Activated CD8-positive, alpha-beta T cell treated with anti-CD3 and anti-CD28 coated beads, Interleukin-2, amount 10 ng/mL, durations not matched to agents 7 days and 5 days (primary cell): ENCODE data around the gene NUMA1. TPM values are rescaled to one million over a fixed set of nuclear protein-coding genes. Genes with fewer than 3 reads are reported as not detected.
A peak's percentile ranks its signal among the peaks of the same experiment; 100 is the strongest.

Source experiments
- ATAC-seq: fragments of 150-1000 bp; cut with Tn5 transposase; one replicate; pipeline ENCODE4 v1.10.0; 2021; ENCODE audit warnings: moderate library complexity
- CTCF ChIA-PET: fragments of 350-600 bp; sonication (Branson Sonifier 250); formaldehyde crosslinking; loops from one replicate; lab custom pipeline; 2021; ENCODE audit warnings: antibody characterized with exemption; lab: Charles Lee
- POLR2A ChIA-PET: fragments of 350-600 bp; sonication (Branson Sonifier 250); formaldehyde crosslinking; loops from one replicate; lab custom pipeline; 2021; ENCODE audit warnings: antibody characterized with exemption; lab: Charles Lee
- DNase-seq: peaks from one replicate; pipeline ENCODE4 v3.0.0-alpha.2; 2020
- H3K27ac Mint-ChIP-seq: one replicate; pipeline ENCODE4 v1.8.0; 2021; ENCODE audit warnings: mild to moderate bottlenecking, mixed read lengths
- H3K27me3 Mint-ChIP-seq: one replicate; pipeline ENCODE4 v1.8.0; 2021; ENCODE audit warnings: low read depth, mixed read lengths
- H3K36me3 Mint-ChIP-seq: one replicate; pipeline ENCODE4 v1.8.0; 2021; ENCODE audit warnings: low read depth, mixed read lengths
- H3K4me1 Mint-ChIP-seq: one replicate; pipeline ENCODE4 v1.8.0; 2021; ENCODE audit warnings: low read depth, mixed read lengths
- H3K4me3 Mint-ChIP-seq: one replicate; pipeline ENCODE4 v1.8.0; 2021; ENCODE audit warnings: mild to moderate bottlenecking, mixed read lengths
- H3K9me3 Mint-ChIP-seq: one replicate; pipeline ENCODE4 v1.8.0; 2022; ENCODE audit warnings: mixed read lengths; ENCODE audit not compliant: insufficient read depth
- total RNA-seq, 2 experiments: library from RNA; stranded (reverse); gene quantifications; one replicate each; pipeline ENCODE4 v1.2.3, GENCODE V29; 2021

NUMA1 gene
- total RNA-seq, 2 experiments from 2014 or later, result 198 to 199 TPM

DNA sequence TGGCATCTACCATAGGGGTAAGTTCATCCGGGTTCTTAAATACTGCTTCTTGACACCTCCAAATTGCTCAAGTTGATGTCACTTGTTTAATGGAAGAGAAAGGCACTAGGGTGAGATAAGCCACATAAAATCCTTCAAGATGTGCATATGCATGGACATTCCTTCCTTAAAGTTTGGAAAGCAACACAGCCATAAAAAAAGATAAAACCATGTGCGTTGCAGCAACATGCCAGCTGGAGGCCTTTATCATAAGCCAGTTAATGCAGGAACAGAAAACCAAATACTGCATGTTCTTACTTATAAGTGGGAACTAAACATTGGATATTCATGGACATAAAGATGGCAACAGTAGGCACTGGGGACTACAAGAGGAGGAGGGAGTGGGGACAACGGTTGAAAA, 89.6 kb downstream of the NUMA1 start:
- H3K4me3 Mint-ChIP-seq, result no peak overlapping the region
- ATAC-seq (no peak), DNase-seq (no peak)
- H3K4me1 Mint-ChIP-seq, result peaks cover 3% of the 10 kb centered on the region
- H3K27ac Mint-ChIP-seq, result no peak overlapping the region
- peaks cover 3% of the 10 kb centered on the region for H3K36me3 Mint-ChIP-seq
- ChIA-PET CTCF (interaction anchor here (0.6 to 5.9 kb wide), 4 partner anchors 13 to 153 kb away, joined by 3 to 33 read pairs (median 6); no protein-coding TSS in a partner anchor), POLR2A (no interaction called here)
- H3K27me3 Mint-ChIP-seq, result no peaks in the 10 kb centered on the region
- no peaks in the 10 kb centered on the region for H3K9me3 Mint-ChIP-seq

DNA sequence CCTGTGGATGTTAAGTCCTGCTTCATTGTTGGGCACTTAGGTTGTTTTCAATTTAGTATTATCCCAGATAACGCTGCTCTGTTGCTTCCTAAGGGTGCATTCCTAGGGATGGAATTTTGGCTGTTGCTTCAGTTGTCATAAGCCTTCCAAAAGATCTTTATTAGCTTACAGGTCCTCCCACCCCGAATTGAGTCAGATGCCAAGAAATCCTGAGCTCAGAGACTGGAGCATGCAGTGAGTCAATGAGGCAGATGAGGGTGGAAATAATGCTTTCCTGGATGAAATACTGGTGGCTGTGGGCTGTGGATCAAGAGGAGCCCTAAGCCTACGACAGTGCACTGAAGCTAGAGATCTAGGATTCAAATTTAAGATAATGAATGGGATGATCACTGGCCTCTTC, 92.3 kb downstream of the NUMA1 start:
- H3K4me3 Mint-ChIP-seq, result no peak overlapping the region
- peaks cover 9% of the 10 kb centered on the region for H3K36me3 Mint-ChIP-seq
- peaks cover 9% of the 10 kb centered on the region for H3K4me1 Mint-ChIP-seq
- H3K9me3 Mint-ChIP-seq, result no peaks in the 10 kb centered on the region
- no peak overlapping the region for H3K27ac Mint-ChIP-seq
- ATAC-seq, result no peak
- no peaks in the 10 kb centered on the region for H3K27me3 Mint-ChIP-seq
- POLR2A ChIA-PET, result no interaction called here
- CTCF ChIA-PET, result interaction anchor here (1.0 to 5.9 kb wide), 5 partner anchors 10 to 443 kb away, joined by 3 to 33 read pairs (median 3); partner anchors contain the start of gene IL18BP
- DNase-seq, result no peak

DNA sequence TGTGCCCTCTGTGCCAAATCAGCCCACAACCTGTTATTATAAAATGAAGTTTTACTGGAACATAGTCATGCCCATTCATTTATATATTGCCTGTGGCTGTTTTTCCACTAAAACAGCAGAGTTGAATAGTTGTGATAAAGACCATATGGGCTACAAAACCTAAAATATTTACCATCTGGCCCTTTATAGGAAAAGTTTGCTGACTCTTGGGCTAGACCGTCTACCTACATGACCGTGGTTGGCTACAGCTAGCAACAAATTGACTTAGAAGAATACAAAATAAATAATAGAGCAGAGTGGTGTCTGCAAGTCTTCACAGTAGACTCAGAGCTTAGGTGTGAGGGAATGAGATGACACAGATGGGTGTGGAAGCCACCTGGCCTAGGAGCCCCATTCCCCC, 92.8 kb downstream of the NUMA1 start:
- no peak overlapping the region for H3K4me3 Mint-ChIP-seq
- H3K27ac Mint-ChIP-seq, result no peak overlapping the region
- no peaks in the 10 kb centered on the region for H3K27me3 Mint-ChIP-seq
- POLR2A ChIA-PET, result no interaction called here
- CTCF ChIA-PET, result interaction anchor here (1.0 to 5.9 kb wide), 5 partner anchors 9 to 443 kb away, joined by 3 to 33 read pairs (median 3); partner anchors contain the start of gene IL18BP
- no peaks in the 10 kb centered on the region for H3K9me3 Mint-ChIP-seq
- H3K36me3 Mint-ChIP-seq, result peaks cover 9% of the 10 kb centered on the region
- DNase-seq (no peak), ATAC-seq (no peak)
- peaks cover 9% of the 10 kb centered on the region for H3K4me1 Mint-ChIP-seq

DNA sequence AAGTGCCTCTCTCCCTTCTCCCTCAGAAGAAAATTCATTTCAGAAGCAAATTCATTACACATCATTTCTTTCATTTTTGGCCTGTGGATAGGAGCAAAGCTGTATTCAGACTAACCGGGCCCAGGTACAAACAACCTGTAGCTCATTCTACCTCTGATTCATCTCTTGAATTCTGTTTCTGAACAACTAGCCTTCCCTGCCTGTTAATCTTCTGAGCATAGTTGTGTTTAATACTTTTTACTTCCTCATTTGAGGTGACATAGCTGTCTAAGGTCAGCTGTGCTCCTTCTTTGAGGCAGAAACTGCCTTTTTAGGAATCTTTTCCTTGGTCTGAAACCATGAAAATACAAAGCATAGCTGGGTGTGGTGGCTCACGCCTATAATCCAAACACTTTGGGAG, 94.2 kb downstream of the NUMA1 start:
- peaks cover 9% of the 10 kb centered on the region for H3K36me3 Mint-ChIP-seq
- H3K27me3 Mint-ChIP-seq, result no peaks in the 10 kb centered on the region
- ChIA-PET POLR2A (interaction anchor here (1.7 kb wide), 1 partner anchor 16 kb away, joined by 5 read pairs; no protein-coding TSS in a partner anchor), CTCF (interaction anchor here (0.9 to 1.8 kb wide), 3 partner anchors 9 to 445 kb away, joined by 4 to 6 read pairs (median 4); no protein-coding TSS in a partner anchor)
- H3K4me1 Mint-ChIP-seq, result peaks cover 6% of the 10 kb centered on the region
- no peak overlapping the region for H3K4me3 Mint-ChIP-seq
- H3K9me3 Mint-ChIP-seq, result no peaks in the 10 kb centered on the region
- ATAC-seq (no peak), DNase-seq (no peak)
- no peak overlapping the region for H3K27ac Mint-ChIP-seq

DNA sequence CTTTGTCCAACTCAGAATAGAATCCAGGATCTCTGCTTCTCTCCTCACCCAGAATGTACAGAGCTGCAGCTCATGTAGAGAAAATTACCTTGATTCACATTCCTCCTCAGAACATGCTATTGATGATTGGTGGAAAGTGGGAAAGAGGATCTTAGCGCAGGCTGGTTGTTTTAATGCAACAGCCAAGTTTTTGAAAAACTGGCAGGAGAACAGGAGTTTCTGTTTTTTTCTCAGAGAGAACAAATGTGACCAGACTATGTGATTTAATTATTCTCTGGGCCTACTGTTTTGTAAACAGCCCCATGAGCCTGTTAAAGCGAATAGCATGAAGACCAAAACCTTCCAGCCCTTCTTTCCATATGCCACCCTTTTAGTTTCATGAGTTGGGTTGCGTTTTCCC, 100.7 kb downstream of the NUMA1 start:
- ChIA-PET POLR2A (no interaction called here), CTCF (interaction anchor here (0.8 to 5.5 kb wide), 11 partner anchors 10 to 451 kb away, joined by 3 to 34 read pairs (median 23); partner anchors contain the start of gene IL18BP)
- ATAC-seq (no peak), DNase-seq (no peak)
- H3K4me1 Mint-ChIP-seq, result no peaks in the 10 kb centered on the region
- no peak overlapping the region for H3K27ac Mint-ChIP-seq
- peaks cover 4% of the 10 kb centered on the region for H3K36me3 Mint-ChIP-seq
- H3K27me3 Mint-ChIP-seq, result no peaks in the 10 kb centered on the region
- H3K9me3 Mint-ChIP-seq, result no peaks in the 10 kb centered on the region
- no peak overlapping the region for H3K4me3 Mint-ChIP-seq

DNA sequence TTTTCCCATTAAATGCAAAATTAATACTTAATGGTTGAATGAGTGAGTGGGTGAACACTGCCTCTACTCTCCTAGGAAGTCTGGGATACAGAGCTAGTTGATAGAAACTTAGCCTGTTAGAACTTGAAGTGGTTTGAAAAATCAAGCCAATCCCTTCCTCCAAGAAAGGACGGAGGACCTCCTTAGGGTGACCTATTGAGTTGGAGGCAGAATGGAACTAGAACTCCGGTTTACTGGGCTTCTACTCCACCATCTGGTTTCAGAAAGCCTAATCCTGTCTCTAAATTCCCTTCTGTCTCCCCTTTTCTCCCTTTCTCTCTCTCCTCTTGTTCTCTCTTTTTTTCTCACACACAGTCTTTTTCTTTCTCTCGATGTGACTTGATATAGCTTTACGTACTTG, 101.2 kb downstream of the NUMA1 start:
- Mint-ChIP-seq H3K27ac (no peak overlapping the region), H3K4me1 (no peaks in the 10 kb centered on the region), H3K27me3 (no peaks in the 10 kb centered on the region), H3K36me3 (peaks cover 4% of the 10 kb centered on the region), H3K4me3 (no peak overlapping the region), H3K9me3 (no peaks in the 10 kb centered on the region)
- POLR2A ChIA-PET, result no interaction called here
- DNase-seq, result no peak
- ATAC-seq, result no peak
- CTCF ChIA-PET, result interaction anchor here (0.7 to 5.5 kb wide), 18 partner anchors 11 to 829 kb away, joined by 3 to 34 read pairs (median 6); partner anchors contain the start of genes CLPB, IL18BP and RNF121

DNA sequence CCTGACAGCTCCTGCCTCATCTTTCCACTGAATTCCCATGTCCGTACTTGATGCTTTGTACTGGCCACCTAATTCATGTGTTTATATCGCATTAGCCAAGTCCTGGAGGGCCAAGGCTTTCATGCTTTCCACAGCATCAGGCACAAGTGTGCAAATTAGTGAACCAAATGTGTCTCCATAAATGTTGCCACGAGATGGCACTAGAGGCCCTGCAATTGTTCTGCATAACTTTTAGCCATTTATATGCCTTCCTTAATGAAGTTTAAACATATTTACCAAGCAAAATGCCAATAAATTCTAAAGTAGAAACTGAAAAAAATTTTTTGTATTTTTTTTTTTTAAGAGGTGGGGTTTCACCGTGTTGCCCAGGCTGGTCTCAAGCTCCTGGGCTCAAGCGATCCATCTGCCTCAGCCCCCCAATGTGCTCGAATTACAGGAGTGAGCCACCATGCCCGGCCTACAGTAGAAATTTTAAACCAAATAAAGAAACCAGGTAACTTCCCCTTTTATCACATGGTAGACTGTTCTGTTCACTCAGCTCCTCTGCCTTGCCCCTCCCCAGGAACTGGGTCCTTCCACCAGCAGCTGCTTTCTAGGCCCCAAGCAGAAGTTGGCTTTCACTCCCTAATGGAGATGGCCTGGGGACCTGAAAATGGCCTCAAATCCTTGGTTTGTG, 102.5 kb downstream of the NUMA1 start:
- ATAC-seq (peak; percentile 70), DNase-seq (peak; percentile 74)
- no peak overlapping the region for H3K27ac Mint-ChIP-seq
- no peaks in the 10 kb centered on the region for H3K36me3 Mint-ChIP-seq
- CTCF ChIA-PET, result interaction anchor here (0.7 to 5.5 kb wide), 33 partner anchors 8 to 457 kb away, joined by 3 to 34 read pairs (median 7); partner anchors contain the start of genes CLPB, IL18BP, RNF121 and XNDC1N
- no peaks in the 10 kb centered on the region for H3K27me3 Mint-ChIP-seq
- no peaks in the 10 kb centered on the region for H3K4me1 Mint-ChIP-seq
- POLR2A ChIA-PET, result interaction anchor here (1.1 to 1.4 kb wide), 2 partner anchors 20 to 50 kb away, joined by 3 to 4 read pairs; partner anchors contain the start of gene XNDC1N
- no peak overlapping the region for H3K4me3 Mint-ChIP-seq
- H3K9me3 Mint-ChIP-seq, result no peaks in the 10 kb centered on the region

DNA sequence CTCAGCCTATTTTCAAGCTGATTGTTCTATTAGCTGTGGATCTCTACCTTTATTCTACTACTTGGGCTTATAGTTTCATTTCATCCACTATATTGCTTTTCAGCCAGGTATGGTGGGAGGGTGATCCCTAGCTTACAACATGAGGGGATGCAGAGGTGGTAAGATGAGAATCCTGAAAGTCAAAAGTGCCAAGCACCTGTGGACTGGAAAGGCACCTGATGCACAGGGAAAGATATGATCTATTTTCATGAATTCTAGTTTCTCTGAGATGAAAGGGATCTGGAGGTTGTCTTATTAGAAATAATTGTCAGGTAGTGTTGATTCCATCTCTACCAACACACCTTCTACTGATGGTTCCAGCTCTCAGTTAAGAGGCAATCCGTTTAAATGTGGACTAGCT, 103.3 kb downstream of the NUMA1 start:
- ChIA-PET POLR2A (interaction anchor here (1.1 to 1.4 kb wide), 2 partner anchors 21 to 49 kb away, joined by 3 to 4 read pairs; partner anchors contain the start of gene XNDC1N), CTCF (interaction anchor here (0.7 to 5.5 kb wide), 29 partner anchors 9 to 454 kb away, joined by 3 to 34 read pairs (median 7); partner anchors contain the start of genes IL18BP, RNF121 and XNDC1N)
- DNase-seq (no peak), ATAC-seq (no peak)
- H3K4me3 Mint-ChIP-seq, result no peak overlapping the region
- no peaks in the 10 kb centered on the region for H3K4me1 Mint-ChIP-seq
- no peaks in the 10 kb centered on the region for H3K9me3 Mint-ChIP-seq
- H3K27ac Mint-ChIP-seq, result no peak overlapping the region
- H3K27me3 Mint-ChIP-seq, result no peaks in the 10 kb centered on the region
- peaks cover under 1% of the 10 kb centered on the region for H3K36me3 Mint-ChIP-seq

DNA sequence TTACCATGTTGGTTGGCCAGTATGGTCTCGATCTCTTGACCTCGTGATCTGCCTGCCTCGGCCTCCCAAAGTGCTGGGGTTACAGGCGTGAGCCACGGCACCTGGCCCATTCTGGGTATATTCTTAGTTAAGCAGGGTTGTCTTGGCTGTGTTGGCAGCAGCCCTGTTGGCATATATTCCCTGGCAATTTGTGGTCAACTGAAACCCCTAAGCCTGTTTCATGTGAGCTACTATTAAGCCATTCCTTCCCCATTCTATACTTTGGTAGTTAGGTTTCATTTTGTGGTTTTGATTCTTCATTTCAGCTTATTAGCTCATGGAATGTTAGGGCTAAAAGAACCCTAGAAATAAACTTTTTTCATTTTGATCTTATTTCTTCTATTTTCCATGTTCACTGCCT, 103.8 kb downstream of the NUMA1 start:
- ATAC-seq, result no peak
- Mint-ChIP-seq H3K4me3 (no peak overlapping the region), H3K27ac (no peak overlapping the region), H3K27me3 (no peaks in the 10 kb centered on the region), H3K36me3 (peaks cover 3% of the 10 kb centered on the region), H3K4me1 (no peaks in the 10 kb centered on the region), H3K9me3 (no peaks in the 10 kb centered on the region)
- POLR2A ChIA-PET, result no interaction called here
- no peak for DNase-seq
- CTCF ChIA-PET, result interaction anchor here (0.8 to 5.5 kb wide), 24 partner anchors 8 to 454 kb away, joined by 3 to 34 read pairs (median 8); partner anchors contain the start of genes IL18BP, RNF121 and XNDC1N

DNA sequence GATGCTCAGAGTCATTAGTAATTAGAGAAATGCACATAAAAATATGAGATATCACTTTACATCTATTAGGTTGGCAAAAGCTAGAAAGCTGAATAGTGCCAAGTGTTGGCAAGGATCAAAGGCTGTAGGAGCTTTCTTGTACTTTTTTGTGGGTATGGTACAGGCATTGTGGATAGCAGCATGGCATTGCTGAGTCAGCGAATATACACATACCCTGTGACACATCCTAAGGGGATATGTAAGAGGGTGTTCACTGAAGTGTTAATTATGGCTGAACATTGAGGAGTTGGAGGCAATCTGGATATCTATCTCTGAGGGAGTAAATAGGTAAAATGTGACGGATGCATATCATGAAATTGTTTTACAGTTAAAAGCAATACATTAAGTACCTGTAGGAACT, 108.7 kb downstream of the NUMA1 start:
- Mint-ChIP-seq H3K4me1 (no peaks in the 10 kb centered on the region), H3K9me3 (no peaks in the 10 kb centered on the region), H3K36me3 (peaks cover 11% of the 10 kb centered on the region), H3K27me3 (no peaks in the 10 kb centered on the region), H3K4me3 (no peak overlapping the region), H3K27ac (no peak overlapping the region)
- ChIA-PET POLR2A (no interaction called here), CTCF (no interaction called here)
- ATAC-seq, result no peak
- DNase-seq, result no peak

DNA sequence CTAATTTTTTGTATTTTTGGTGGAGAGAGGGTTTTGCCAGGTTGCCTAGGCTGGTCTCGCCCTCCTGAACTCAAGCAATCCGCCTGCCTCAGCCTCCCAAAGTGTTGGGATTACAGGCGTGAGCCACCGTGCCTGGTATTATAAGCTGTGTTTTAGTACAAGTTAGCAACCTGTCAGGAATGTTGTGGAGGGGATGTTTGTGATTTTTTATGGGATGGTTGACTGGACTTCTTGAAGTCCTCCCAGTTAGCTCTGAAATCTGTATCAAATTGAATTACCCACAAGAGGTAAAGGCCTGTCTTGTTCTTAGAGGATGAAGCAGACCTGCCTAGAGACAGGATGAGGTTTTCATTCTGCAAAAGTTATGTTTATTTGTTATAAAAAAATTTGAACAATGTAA, 115.7 kb downstream of the NUMA1 start:
- no peak for DNase-seq
- H3K36me3 Mint-ChIP-seq, result peaks cover 32% of the 10 kb centered on the region
- H3K27ac Mint-ChIP-seq, result no peak overlapping the region
- H3K4me1 Mint-ChIP-seq, result peaks cover 7% of the 10 kb centered on the region
- CTCF ChIA-PET, result interaction anchor here (1.2 to 4.0 kb wide), 2 partner anchors 13 to 483 kb away, joined by 3 to 14 read pairs; no protein-coding TSS in a partner anchor
- POLR2A ChIA-PET, result no interaction called here
- H3K27me3 Mint-ChIP-seq, result no peaks in the 10 kb centered on the region
- no peak overlapping the region for H3K4me3 Mint-ChIP-seq
- ATAC-seq, result no peak
- no peaks in the 10 kb centered on the region for H3K9me3 Mint-ChIP-seq

DNA sequence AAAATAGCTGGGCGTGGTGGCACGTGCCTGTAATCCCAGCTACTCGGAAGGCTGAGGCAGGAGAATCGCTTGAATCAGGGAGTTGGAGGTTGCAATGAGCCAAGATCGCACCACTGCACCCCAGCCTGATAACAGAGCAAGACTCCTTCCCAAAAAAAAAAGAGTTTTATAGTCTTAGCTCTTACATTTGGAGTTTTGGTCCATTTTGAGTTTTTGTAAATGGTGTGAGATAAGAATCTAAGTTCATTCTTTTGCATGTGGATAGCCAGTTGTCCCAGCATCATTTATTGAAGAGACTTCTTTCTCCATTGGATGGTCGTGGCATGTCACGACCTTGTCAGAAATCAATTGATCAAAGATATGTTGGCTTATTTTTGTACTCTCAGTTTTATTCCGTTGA, 116.9 kb downstream of the NUMA1 start:
- DNase-seq (no peak), ATAC-seq (no peak)
- Mint-ChIP-seq H3K4me1 (peaks cover 7% of the 10 kb centered on the region), H3K27me3 (no peaks in the 10 kb centered on the region), H3K27ac (no peak overlapping the region), H3K9me3 (no peaks in the 10 kb centered on the region), H3K36me3 (peaks cover 32% of the 10 kb centered on the region), H3K4me3 (no peak overlapping the region)
- POLR2A ChIA-PET, result no interaction called here
- CTCF ChIA-PET, result interaction anchor here (4.0 kb wide), 1 partner anchor 14 kb away, joined by 14 read pairs; no protein-coding TSS in a partner anchor
